Hematopoietic multipotent progenitor cell treated with erythropoietin and hydrocortisone succinate and interleukin-3 and kit ligand, for 4 days (in vitro differentiated cells): ENCODE data around the gene WWOX.

Experiments used
- DNase-seq: peaks from one replicate; pipeline ENCODE4 v3.0.0-alpha.2; 2015

Gene WWOX

GRCh38 chr16:78106686-78107085, 7.2 kb downstream of the WWOX start:
- no peak for DNase-seq

GRCh38 chr16:78108451-78108850, 9.0 kb downstream of the WWOX start:
- DNase-seq = no peak

GRCh38 chr16:78113258-78113657, 13.8 kb downstream of the WWOX start:
- DNase-seq = no peak

GRCh38 chr16:78115659-78116058, 16.2 kb downstream of the WWOX start:
- no peak for DNase-seq

GRCh38 chr16:78116946-78117345, 17.5 kb downstream of the WWOX start:
- peak; percentile 57 for DNase-seq

- DNase-seq = peak; percentile 87
Measured at GRCh38 chr16:78117391-78117790, 17.9 kb downstream of the WWOX start.

GRCh38 chr16:78118469-78119025, 19.1 kb downstream of the WWOX start:
- no peak for DNase-seq

- peak; percentile 88 for DNase-seq
Measured at GRCh38 chr16:78122774-78123315, 23.4 kb downstream of the WWOX start.

- DNase-seq = no peak
Measured at GRCh38 chr16:78125112-78125844, 25.8 kb downstream of the WWOX start.

- no peak for DNase-seq
Measured at GRCh38 chr16:78126662-78127061, 27.2 kb downstream of the WWOX start.

- no peak for DNase-seq
Measured at GRCh38 chr16:78127130-78127529, 27.7 kb downstream of the WWOX start.

- no peak for DNase-seq
Measured at GRCh38 chr16:78128913-78129312, 29.5 kb downstream of the WWOX start.

- DNase-seq = no peak
Measured at GRCh38 chr16:78129349-78129748, 29.9 kb downstream of the WWOX start.

- no peak for DNase-seq
Measured at GRCh38 chr16:78130083-78130608, 30.7 kb downstream of the WWOX start.

- DNase-seq = no peak
Measured at GRCh38 chr16:78130950-78131349, 31.5 kb downstream of the WWOX start.

GRCh38 chr16:78133919-78134318, 34.5 kb downstream of the WWOX start:
- DNase-seq = no peak

- no peak for DNase-seq
Measured at GRCh38 chr16:78134944-78135619, 35.6 kb downstream of the WWOX start.

GRCh38 chr16:78137179-78137578, 37.7 kb downstream of the WWOX start:
- no peak for DNase-seq

GRCh38 chr16:78137782-78138616, 38.5 kb downstream of the WWOX start:
- DNase-seq = no peak

- no peak for DNase-seq
Measured at GRCh38 chr16:78140818-78141466, 41.5 kb downstream of the WWOX start.

- DNase-seq = no peak
Measured at GRCh38 chr16:78142788-78143187, 43.3 kb downstream of the WWOX start.

GRCh38 chr16:78146807-78147206, 47.4 kb downstream of the WWOX start:
- peak; percentile 16 for DNase-seq
